Naive thymus-derived CD4-positive, alpha-beta T cell (primary cell): ENCODE data around the gene RSRC1. TPM values are rescaled to one million over a fixed set of nuclear protein-coding genes. Genes with fewer than 3 reads are reported as not detected.

ENCODE experiments used
- ATAC-seq: fragments of 150-1000 bp; cut with Tn5 transposase; 2 replicates; pipeline ENCODE4 v1.10.0; 2021; ENCODE audit warnings: mild to moderate bottlenecking, moderate library complexity
- CTCF ChIA-PET: fragments of 350-600 bp; sonication (Branson Sonifier 250); formaldehyde crosslinking; loops from one replicate; lab custom pipeline; 2021; ENCODE audit warnings: antibody characterized with exemption; lab: Charles Lee
- POLR2A ChIA-PET: fragments of 350-600 bp; sonication (Branson Sonifier 250); formaldehyde crosslinking; loops from one replicate; lab custom pipeline; 2021; ENCODE audit warnings: antibody characterized with exemption, inconsistent platforms; lab: Charles Lee
- DNase-seq, 9 donors: peaks; one replicate each; pipeline versions ENCODE4 v3.0.0 to v3.0.0-alpha.2; 2020 to 2022; ENCODE audit warnings: mixed read lengths in 1 of 9
- H3K27ac ChIP-seq: one replicate; pipeline ENCODE4 v1.7.0; 2013; ENCODE audit warnings: mild to moderate bottlenecking, low read depth, low read length, moderate library complexity
- H3K27me3 ChIP-seq, 2 donors: one replicate each; pipeline ENCODE4 v1.7.0; 2013; ENCODE audit warnings: low read length in 2 of 2, mild to moderate bottlenecking in 2 of 2, moderate library complexity in 2 of 2; ENCODE audit not compliant: control insufficient read depth in 2 of 2, insufficient read depth in 2 of 2
- H3K36me3 ChIP-seq, 3 experiments: 1 replicate in 2 of 3; 2 replicates in 1 of 3; pipeline ENCODE4 v1.7.0; 2013; ENCODE audit warnings: low read length in 3 of 3, mild to moderate bottlenecking in 3 of 3, moderate library complexity in 1 of 3; ENCODE audit not compliant: insufficient read depth in 3 of 3, control insufficient read depth in 2 of 3
- H3K4me1 ChIP-seq, 2 donors: one replicate each; pipeline ENCODE4 v1.7.0; 2013; ENCODE audit warnings: low read length in 2 of 2, mild to moderate bottlenecking in 2 of 2, moderate library complexity in 1 of 2; ENCODE audit not compliant: control insufficient read depth in 2 of 2, insufficient read depth in 2 of 2
- H3K4me3 ChIP-seq: 2 replicates; pipeline ENCODE4 v1.7.0; 2013; ENCODE audit warnings: mild to moderate bottlenecking, low read length
- H3K9me3 ChIP-seq, 3 experiments: 1 replicate in 2 of 3; 2 replicates in 1 of 3; pipeline ENCODE4 v1.7.0; 2013; ENCODE audit warnings: low read length in 3 of 3; ENCODE audit not compliant: control insufficient read depth in 2 of 3
- H3K27ac Mint-ChIP-seq, 9 donors: one replicate each; pipeline ENCODE4 v1.8.0; 2020 to 2022; ENCODE audit warnings: mixed read lengths in 9 of 9, mild to moderate bottlenecking in 8 of 9, moderate library complexity in 5 of 9, inconsistent platforms in 2 of 9
- H3K27me3 Mint-ChIP-seq, 5 donors: one replicate each; pipeline ENCODE4 v1.8.0; 2021 to 2022; ENCODE audit warnings: mixed read lengths in 5 of 5, mild to moderate bottlenecking in 1 of 5
- H3K36me3 Mint-ChIP-seq, 5 donors: one replicate each; pipeline ENCODE4 v1.8.0; 2020 to 2022; ENCODE audit warnings: mixed read lengths in 5 of 5, mild to moderate bottlenecking in 3 of 5, inconsistent platforms in 1 of 5
- H3K4me1 Mint-ChIP-seq, 7 donors: one replicate each; pipeline ENCODE4 v1.8.0; 2020 to 2022; ENCODE audit warnings: mixed read lengths in 7 of 7, mild to moderate bottlenecking in 3 of 7, inconsistent platforms in 1 of 7
- H3K4me3 Mint-ChIP-seq, 10 donors: one replicate each; pipeline ENCODE4 v1.8.0; 2020 to 2022; ENCODE audit warnings: mild to moderate bottlenecking in 10 of 10, mixed read lengths in 10 of 10, moderate library complexity in 6 of 10, inconsistent platforms in 2 of 10
- H3K9me3 Mint-ChIP-seq, 11 donors: one replicate each; pipeline ENCODE4 v1.8.0; 2020 to 2022; ENCODE audit warnings: mixed read lengths in 11 of 11, mild to moderate bottlenecking in 4 of 11, inconsistent platforms in 1 of 11, moderate library complexity in 1 of 11
- intact Hi-C, 2 donors: fragments of 100-400 bp; cut with micrococcal nuclease; formaldehyde crosslinking; loops; one replicate each; pipeline ENCODE4 v1.15.1; 2023
- polyA plus RNA-seq, 2 donors: library from polyadenylated mRNA; unstranded; fragments of 300-500 nt; fragmentation: Illumina TruSeq; gene quantifications; one replicate each; pipeline ENCODE4 v1.2.3, GENCODE V29; 2021
- total RNA-seq, 6 experiments: library from RNA in 5 of 6; stranded (reverse) in 5 of 6; gene quantifications; 1 replicate in 5 of 6; 2 replicates in 1 of 6; pipeline ENCODE4 v1.2.3 and lab custom pipeline; 2021 to 2026

Gene RSRC1
- total and polyA plus RNA-seq, 7 experiments from 2014 or later: 30.0 to 45.0 (median 37.4) TPM

GRCh38 chr3:158368271-158368670, 258.4 kb downstream of the RSRC1 start:
- intact Hi-C loops: no loop called here
- no peak overlapping the region for H3K27ac ChIP-seq
- H3K4me3 ChIP-seq: no peak overlapping the region
- no peaks in the 10 kb centered on the region for H3K27me3 ChIP-seq
- ATAC-seq: no peak
- Mint-ChIP-seq H3K4me1 (peaks cover 0 to 2% (median 0%) of the 10 kb centered on the region in 7 donors), H3K27ac (no peak overlapping the region), H3K27me3 (no peaks in the 10 kb centered on the region), H3K4me3 (no peak overlapping the region), H3K36me3 (peaks cover 0 to 38% (median 15%) of the 10 kb centered on the region in 5 donors), H3K9me3 (peaks cover 0 to 15% (median 8%) of the 10 kb centered on the region in 11 donors)
- CTCF ChIA-PET: no interaction called here
- H3K4me1 ChIP-seq: no peaks in the 10 kb centered on the region
- POLR2A ChIA-PET: no interaction called here
- H3K36me3 ChIP-seq: no peaks in the 10 kb centered on the region
- no peaks in the 10 kb centered on the region for H3K9me3 ChIP-seq
- DNase-seq: no peak

GRCh38 chr3:158369279-158369678, 259.4 kb downstream of the RSRC1 start:
- H3K4me1 Mint-ChIP-seq: peaks cover 0 to 2% (median 0%) of the 10 kb centered on the region in 7 donors
- Histone ChIP-seq H3K27ac (no peak overlapping the region), H3K27me3 (no peaks in the 10 kb centered on the region), H3K4me1 (no peaks in the 10 kb centered on the region), H3K9me3 (no peaks in the 10 kb centered on the region), H3K36me3 (no peaks in the 10 kb centered on the region), H3K4me3 (no peak overlapping the region)
- ChIA-PET CTCF (no interaction called here), POLR2A (no interaction called here)
- intact Hi-C loops: no loop called here
- H3K27ac Mint-ChIP-seq: no peak overlapping the region
- ATAC-seq (no peak), DNase-seq (no peak)
- no peaks in the 10 kb centered on the region for H3K27me3 Mint-ChIP-seq
- H3K4me3 Mint-ChIP-seq: no peak overlapping the region
- peaks cover 0 to 32% (median 8%) of the 10 kb centered on the region in 5 donors for H3K36me3 Mint-ChIP-seq
- H3K9me3 Mint-ChIP-seq: peaks cover 0 to 15% (median 8%) of the 10 kb centered on the region in 11 donors

- no peaks in the 10 kb centered on the region for H3K27me3 ChIP-seq
- Mint-ChIP-seq H3K4me3 (no peak overlapping the region), H3K27ac (no peak overlapping the region), H3K9me3 (peaks cover 0 to 4% (median 0%) of the 10 kb centered on the region in 11 donors), H3K36me3 (peaks cover 0 to 45% (median 23%) of the 10 kb centered on the region in 5 donors), H3K27me3 (no peaks in the 10 kb centered on the region), H3K4me1 (peaks cover 0 to 7% (median 0%) of the 10 kb centered on the region in 7 donors)
- H3K27ac ChIP-seq: no peak overlapping the region
- DNase-seq (no peak), ATAC-seq (no peak)
- no peaks in the 10 kb centered on the region for H3K4me1 ChIP-seq
- H3K4me3 ChIP-seq: no peak overlapping the region
- H3K36me3 ChIP-seq: no peaks in the 10 kb centered on the region
- intact Hi-C loops: no loop called here
- POLR2A ChIA-PET: interaction anchor here (0.7 kb wide), 1 partner anchor 212 kb away, joined by 5 read pairs; no protein-coding TSS in a partner anchor
- H3K9me3 ChIP-seq: no peaks in the 10 kb centered on the region
- CTCF ChIA-PET: no interaction called here
Observed at GRCh38 chr3:158379517-158379916, 269.6 kb downstream of the RSRC1 start.

GRCh38 chr3:158381262-158381868, 271.5 kb downstream of the RSRC1 start:
- H3K4me1 ChIP-seq: no peaks in the 10 kb centered on the region
- no peak for ATAC-seq
- H3K4me3 Mint-ChIP-seq: no peak overlapping the region
- H3K4me1 Mint-ChIP-seq: peaks cover 0 to 6% (median 0%) of the 10 kb centered on the region in 7 donors
- no peak for DNase-seq
- intact Hi-C loops: no loop called here
- no peaks in the 10 kb centered on the region for H3K9me3 ChIP-seq
- peaks cover 0 to 46% (median 21%) of the 10 kb centered on the region in 5 donors for H3K36me3 Mint-ChIP-seq
- POLR2A ChIA-PET: no interaction called here
- no peaks in the 10 kb centered on the region for H3K27me3 Mint-ChIP-seq
- no peak overlapping the region for H3K27ac ChIP-seq
- H3K27me3 ChIP-seq: no peaks in the 10 kb centered on the region
- no peak overlapping the region for H3K27ac Mint-ChIP-seq
- CTCF ChIA-PET: no interaction called here
- peaks cover 0 to 4% (median 0%) of the 10 kb centered on the region in 11 donors for H3K9me3 Mint-ChIP-seq
- no peak overlapping the region for H3K4me3 ChIP-seq
- no peaks in the 10 kb centered on the region for H3K36me3 ChIP-seq

GRCh38 chr3:158382479-158382878, 272.6 kb downstream of the RSRC1 start:
- no peaks in the 10 kb centered on the region for H3K4me1 ChIP-seq
- no peaks in the 10 kb centered on the region for H3K27me3 Mint-ChIP-seq
- peaks cover 0 to 35% (median 17%) of the 10 kb centered on the region in 5 donors for H3K36me3 Mint-ChIP-seq
- H3K4me1 Mint-ChIP-seq: peaks cover 0 to 4% (median 0%) of the 10 kb centered on the region in 7 donors
- H3K27me3 ChIP-seq: no peaks in the 10 kb centered on the region
- no peaks in the 10 kb centered on the region for H3K9me3 ChIP-seq
- DNase-seq (no peak), ATAC-seq (no peak)
- no peak overlapping the region for H3K27ac ChIP-seq
- no peaks in the 10 kb centered on the region for H3K36me3 ChIP-seq
- H3K4me3 ChIP-seq: no peak overlapping the region
- intact Hi-C loops: no loop called here
- POLR2A ChIA-PET: no interaction called here
- H3K27ac Mint-ChIP-seq: no peak overlapping the region
- H3K4me3 Mint-ChIP-seq: no peak overlapping the region
- CTCF ChIA-PET: interaction anchor here (0.7 kb wide), 1 partner anchor 253 kb away, joined by 3 read pairs; no protein-coding TSS in a partner anchor
- no peaks in the 10 kb centered on the region for H3K9me3 Mint-ChIP-seq

GRCh38 chr3:158384019-158384418, 274.1 kb downstream of the RSRC1 start:
- Histone ChIP-seq H3K36me3 (no peaks in the 10 kb centered on the region), H3K4me1 (no peaks in the 10 kb centered on the region), H3K4me3 (no peak overlapping the region), H3K27ac (no peak overlapping the region), H3K27me3 (no peaks in the 10 kb centered on the region), H3K9me3 (no peaks in the 10 kb centered on the region)
- peaks cover 0 to 21% (median 7%) of the 10 kb centered on the region in 5 donors for H3K36me3 Mint-ChIP-seq
- intact Hi-C loops: no loop called here
- no peaks in the 10 kb centered on the region for H3K9me3 Mint-ChIP-seq
- DNase-seq (no peak), ATAC-seq (no peak)
- H3K4me1 Mint-ChIP-seq: peaks cover 0 to 2% (median 0%) of the 10 kb centered on the region in 7 donors
- no peaks in the 10 kb centered on the region for H3K27me3 Mint-ChIP-seq
- CTCF ChIA-PET: no interaction called here
- POLR2A ChIA-PET: no interaction called here
- no peak overlapping the region for H3K27ac Mint-ChIP-seq
- no peak overlapping the region for H3K4me3 Mint-ChIP-seq

GRCh38 chr3:158395421-158395820, 285.5 kb downstream of the RSRC1 start:
- intact Hi-C loops: no loop called here
- Mint-ChIP-seq H3K9me3 (peaks cover 12 to 43% (median 28%) of the 10 kb centered on the region in 11 donors), H3K4me3 (no peak overlapping the region), H3K27ac (no peak overlapping the region), H3K4me1 (no peaks in the 10 kb centered on the region), H3K36me3 (peaks cover 2 to 39% (median 33%) of the 10 kb centered on the region in 5 donors), H3K27me3 (no peaks in the 10 kb centered on the region)
- no peak overlapping the region for H3K4me3 ChIP-seq
- H3K27ac ChIP-seq: no peak overlapping the region
- ChIA-PET CTCF (no interaction called here), POLR2A (no interaction called here)
- H3K27me3 ChIP-seq: no peaks in the 10 kb centered on the region
- H3K4me1 ChIP-seq: no peaks in the 10 kb centered on the region
- DNase-seq: no peak
- no peaks in the 10 kb centered on the region for H3K36me3 ChIP-seq
- H3K9me3 ChIP-seq: peaks cover 0 to 6% (median 0%) of the 10 kb centered on the region in 3 experiments
- ATAC-seq: no peak
